Measurements from ENCODE around the gene CCR9. TPM values are rescaled to one million over a fixed set of nuclear protein-coding genes. Genes with fewer than 3 reads are reported as not detected.

CCR9 gene
- total and polyA plus RNA-seq, 2 experiments from 2014 or later = 0.27 to 0.71 TPM

DNA sequence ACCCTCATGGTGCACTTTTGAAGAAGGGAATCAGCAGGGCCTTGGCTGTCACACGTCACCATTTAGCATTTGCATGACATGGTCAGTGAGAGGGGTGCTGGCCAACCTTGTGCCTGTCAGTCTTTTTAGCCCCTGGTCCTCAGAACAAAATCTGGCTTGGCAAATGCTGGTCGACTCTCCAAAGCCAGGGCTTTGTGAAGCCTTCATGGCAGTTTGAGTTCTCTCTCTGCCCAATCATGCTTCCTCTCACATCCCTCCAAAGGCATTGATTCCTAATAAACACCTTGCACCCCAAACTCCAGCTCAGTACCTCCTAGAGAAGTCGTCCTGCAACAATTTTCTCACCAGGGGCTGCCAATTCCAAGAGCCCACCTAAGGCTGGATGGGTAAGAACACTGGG lies 19.4 kb downstream of the CCR9 start:
- no peaks in the 10 kb centered on the region for H3K27me3 ChIP-seq
- TF ChIP-seq CTCF (IDR thresholded peaks at IDR 0.05; ENCODE audit: low read depth, low read length) = no peak
- no peak overlapping the region for H3K4me3 ChIP-seq
- H3K27ac ChIP-seq = no peak overlapping the region
- DNase-seq (ENCODE audit: low read depth in 1 of 2, low spot score in 1 of 2) = no peak
- no peaks in the 10 kb centered on the region for H3K9me3 ChIP-seq (ENCODE audit: low read depth)
- H3K36me3 ChIP-seq = no peaks in the 10 kb centered on the region
- H3K4me1 ChIP-seq (ENCODE audit: low read depth) = no peaks in the 10 kb centered on the region

- Histone ChIP-seq H3K27ac (no peak overlapping the region), H3K27me3 (no peaks in the 10 kb centered on the region), H3K4me1 (ENCODE audit: low read depth) (no peaks in the 10 kb centered on the region), H3K9me3 (ENCODE audit: low read depth) (no peaks in the 10 kb centered on the region), H3K36me3 (no peaks in the 10 kb centered on the region), H3K4me3 (no peak overlapping the region)
- DNase-seq (ENCODE audit: low read depth in 1 of 2, low spot score in 1 of 2) = peak; percentile 64 to 70
- peak; percentile 66 for TF ChIP-seq CTCF (IDR thresholded peaks at IDR 0.05; ENCODE audit: low read depth, low read length)
Measured at GRCh38 chr3:45906681-45907407, 20.5 kb downstream of the CCR9 start.

GRCh38 chr3:45907769-45908705 lies 21.7 kb downstream of the CCR9 start:
- Histone ChIP-seq H3K27ac (no peak overlapping the region), H3K4me1 (ENCODE audit: low read depth) (no peaks in the 10 kb centered on the region), H3K36me3 (no peaks in the 10 kb centered on the region), H3K4me3 (no peak overlapping the region), H3K27me3 (no peaks in the 10 kb centered on the region), H3K9me3 (ENCODE audit: low read depth) (no peaks in the 10 kb centered on the region)
- no peak for TF ChIP-seq CTCF (IDR thresholded peaks at IDR 0.05; ENCODE audit: low read depth, low read length)
- DNase-seq (ENCODE audit: low read depth in 1 of 2, low spot score in 1 of 2) = peak in 1 of 2 donors; percentile 42

DNA sequence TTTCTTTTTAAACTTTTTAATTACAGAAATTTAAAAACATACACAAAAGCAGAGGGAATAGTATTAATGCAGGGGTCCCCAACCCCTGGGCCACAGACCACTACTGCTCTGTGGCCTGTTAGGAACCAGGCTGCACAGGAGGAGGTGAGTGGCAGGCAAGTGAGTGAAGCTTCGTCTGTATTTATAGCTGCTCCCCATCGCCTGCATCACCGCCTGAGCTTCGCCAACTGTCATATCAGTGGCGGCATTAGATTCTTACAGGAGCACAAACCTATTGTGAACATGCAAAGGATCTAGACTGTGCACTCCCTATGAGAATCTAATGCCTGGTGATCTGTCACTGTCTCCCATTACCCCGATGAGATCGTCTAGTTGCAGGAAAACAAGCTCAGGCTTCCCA lies 22.4 kb downstream of the CCR9 start:
- Histone ChIP-seq H3K36me3 (no peaks in the 10 kb centered on the region), H3K9me3 (ENCODE audit: low read depth) (no peaks in the 10 kb centered on the region), H3K27ac (no peak overlapping the region), H3K4me3 (no peak overlapping the region), H3K4me1 (ENCODE audit: low read depth) (no peaks in the 10 kb centered on the region), H3K27me3 (no peaks in the 10 kb centered on the region)
- no peak for TF ChIP-seq CTCF (IDR thresholded peaks at IDR 0.05; ENCODE audit: low read depth, low read length)
- DNase-seq (ENCODE audit: low read depth in 1 of 2, low spot score in 1 of 2) = no peak

GRCh38 chr3:45909542-45909941 lies 23.2 kb downstream of the CCR9 start:
- no peaks in the 10 kb centered on the region for H3K27me3 ChIP-seq
- no peaks in the 10 kb centered on the region for H3K36me3 ChIP-seq
- H3K4me1 ChIP-seq (ENCODE audit: low read depth) = no peaks in the 10 kb centered on the region
- DNase-seq (ENCODE audit: low read depth in 1 of 2, low spot score in 1 of 2) = no peak
- TF ChIP-seq CTCF (IDR thresholded peaks at IDR 0.05; ENCODE audit: low read depth, low read length) = no peak
- no peak overlapping the region for H3K4me3 ChIP-seq
- no peaks in the 10 kb centered on the region for H3K9me3 ChIP-seq (ENCODE audit: low read depth)
- no peak overlapping the region for H3K27ac ChIP-seq
